ENCODE results near the gene SLC16A12. TPM values are rescaled to one million over a fixed set of nuclear protein-coding genes. Genes with fewer than 3 reads are reported as not detected.
A peak's percentile ranks its signal among the peaks of the same experiment; 100 is the strongest.

Gene SLC16A12
- total and polyA plus RNA-seq, 2 donors (not counting 3 experiments of a cell fraction or from before 2014, with no cell fraction given): not detected

GRCh38 chr10:89431977-89432376 is 103.4 kb downstream of the SLC16A12 start:
- DNase-seq (ENCODE audit: low read depth, low spot score) (peak; percentile 45), FAIRE-seq (peak; percentile 61)
- TF ChIP-seq GATA2 (IDR thresholded peaks at IDR 0.05; ENCODE audit: insufficient read depth, insufficient read length, low read depth, low read length) (no peak), MYC (IDR thresholded peaks at IDR 0.05; ENCODE audit: low read depth, low read length) (no peak), EZH2 (IDR thresholded peaks at IDR 0.05; ENCODE audit: borderline replicate concordance, low read depth, low read length, severe bottlenecking) (no peak), FOS (IDR thresholded peaks at IDR 0.05; ENCODE audit: borderline replicate concordance, insufficient read depth, low read length) (no peak), POLR2A (IDR thresholded peaks at IDR 0.05; ENCODE audit: low read depth, low read length) (no peak), MAX (IDR thresholded peaks at IDR 0.05; ENCODE audit: insufficient read depth, insufficient read length) (no peak), JUN (IDR thresholded peaks at IDR 0.05; ENCODE audit: borderline replicate concordance, insufficient read depth, insufficient read length, low read depth) (no peak)
- no peaks in the 10 kb centered on the region for H3K27me3 ChIP-seq (ENCODE audit: control insufficient read depth in 2 of 2, insufficient read depth in 2 of 2, low read length in 2 of 2)
- no peaks in the 10 kb centered on the region for H3K9me3 ChIP-seq (replicated peaks; ENCODE audit: control insufficient read depth, insufficient read depth, low read length)
- H4K20me1 ChIP-seq (replicated peaks; ENCODE audit: control insufficient read depth, extremely low read depth, insufficient read depth, low read length): no peaks in the 10 kb centered on the region
- no peaks in the 10 kb centered on the region for H3K4me1 ChIP-seq (ENCODE audit: control insufficient read depth, extremely low read depth, insufficient read depth, low read length)
- BruUV-seq (replicated peaks): no TSS peak
- ChIA-PET CTCF (interaction anchor here (0.8 to 2.0 kb wide), 6 partner anchors 14 to 133 kb away, joined by 3 to 8 read pairs (median 4); no protein-coding TSS in a partner anchor), POLR2A (no interaction called here)
- no peak overlapping the region for H3K4me2 ChIP-seq (ENCODE audit: insufficient read depth, low read length)
- no peak overlapping the region for H2AFZ ChIP-seq (ENCODE audit: low read depth, low read length)
- H3K79me2 ChIP-seq (ENCODE audit: control insufficient read depth, insufficient read depth, low read length): no peaks in the 10 kb centered on the region
- dilution Hi-C loops (cut with MboI; ENCODE audit: extremely low pct_ligation_motif_present, low sequenced_read_pairs) (no loop called here), intact Hi-C loops (cut with micrococcal nuclease) (no loop called here)
- no peak overlapping the region for H3K9ac ChIP-seq (replicated peaks; ENCODE audit: extremely low read depth, insufficient read depth, low read length)
- H3K4me3 ChIP-seq (replicated peaks in 1 of 3; ENCODE audit: insufficient read depth in 1 of 3, low read depth in 1 of 3, low read length in 3 of 3): no peak overlapping the region
- no peaks in the 10 kb centered on the region for H3K36me3 ChIP-seq (ENCODE audit: control insufficient read depth in 2 of 2, extremely low read depth in 1 of 2, insufficient read depth in 2 of 2, low read length in 2 of 2)
- H3K27ac ChIP-seq (ENCODE audit: insufficient read depth, low read depth, low read length): no peak overlapping the region
- no peaks in the 10 kb centered on the region for H3K9me1 ChIP-seq (replicated peaks; ENCODE audit: control insufficient read depth, extremely low read depth, insufficient read depth, low read length)

GRCh38 chr10:89428877-89429276 is 106.5 kb downstream of the SLC16A12 start:
- TF ChIP-seq FOS (IDR thresholded peaks at IDR 0.05; ENCODE audit: borderline replicate concordance, insufficient read depth, low read length): no peak
- no peak for TF ChIP-seq MAX (IDR thresholded peaks at IDR 0.05; ENCODE audit: insufficient read depth, insufficient read length)
- TF ChIP-seq POLR2AphosphoS5 (IDR thresholded peaks at IDR 0.05; ENCODE audit: insufficient read depth, low read depth, low read length): no peak
- no peak for TF ChIP-seq POLR2A (IDR thresholded peaks at IDR 0.05; ENCODE audit: low read depth, low read length)
- TF ChIP-seq CTCF (IDR thresholded peaks at IDR 0.05; ENCODE audit: extremely low read depth in 1 of 2, insufficient read depth in 1 of 2, low read depth in 1 of 2, low read length in 2 of 2): no peak
- no peak for TF ChIP-seq JUN (IDR thresholded peaks at IDR 0.05; ENCODE audit: borderline replicate concordance, insufficient read depth, insufficient read length, low read depth)
- no peak for TF ChIP-seq GATA2 (IDR thresholded peaks at IDR 0.05; ENCODE audit: insufficient read depth, insufficient read length, low read depth, low read length)
- H4K20me1 ChIP-seq (replicated peaks; ENCODE audit: control insufficient read depth, extremely low read depth, insufficient read depth, low read length): no peaks in the 10 kb centered on the region
- H3K4me3 ChIP-seq (replicated peaks in 1 of 3; ENCODE audit: insufficient read depth in 1 of 3, low read depth in 1 of 3, low read length in 3 of 3): no peak overlapping the region
- H3K27ac ChIP-seq (ENCODE audit: insufficient read depth, low read depth, low read length): no peak overlapping the region
- no peak for DNase-seq (ENCODE audit: low read depth, low spot score)
- ChIA-PET POLR2A (no interaction called here), CTCF (interaction anchor here (0.9 to 5.8 kb wide), 3 partner anchors 23 to 136 kb away, joined by 3 to 41 read pairs (median 3); no protein-coding TSS in a partner anchor)
- H3K36me3 ChIP-seq (ENCODE audit: control insufficient read depth in 2 of 2, extremely low read depth in 1 of 2, insufficient read depth in 2 of 2, low read length in 2 of 2): no peaks in the 10 kb centered on the region
- no peak overlapping the region for H2AFZ ChIP-seq (ENCODE audit: low read depth, low read length)
- H3K4me1 ChIP-seq (ENCODE audit: control insufficient read depth, extremely low read depth, insufficient read depth, low read length): no peaks in the 10 kb centered on the region
- no peak overlapping the region for H3K4me2 ChIP-seq (ENCODE audit: insufficient read depth, low read length)
- no peak overlapping the region for H3K9ac ChIP-seq (replicated peaks; ENCODE audit: extremely low read depth, insufficient read depth, low read length)
- H3K9me1 ChIP-seq (replicated peaks; ENCODE audit: control insufficient read depth, extremely low read depth, insufficient read depth, low read length): no peaks in the 10 kb centered on the region
- no TSS peak for BruUV-seq (replicated peaks)
- no peak for FAIRE-seq
- dilution Hi-C loops (cut with MboI; ENCODE audit: extremely low pct_ligation_motif_present, low sequenced_read_pairs) (no loop called here), intact Hi-C loops (cut with micrococcal nuclease) (no loop called here)
- no peaks in the 10 kb centered on the region for H3K27me3 ChIP-seq (ENCODE audit: control insufficient read depth in 2 of 2, insufficient read depth in 2 of 2, low read length in 2 of 2)
- no peaks in the 10 kb centered on the region for H3K9me3 ChIP-seq (replicated peaks; ENCODE audit: control insufficient read depth, insufficient read depth, low read length)
- no peaks in the 10 kb centered on the region for H3K79me2 ChIP-seq (ENCODE audit: control insufficient read depth, insufficient read depth, low read length)

All from endothelial cell of umbilical vein (primary cell).